Gastroesophageal sphincter (tissue), 4 donors: Measurements from ENCODE around the gene WNT3. TPM values are rescaled to one million over a fixed set of nuclear protein-coding genes. Genes with fewer than 3 reads are reported as not detected.

ENCODE experiments used
- ATAC-seq: fragments of 150-250 bp; one replicate; pipeline ENCODE4 v1.9.1; 2016; ENCODE audit warnings: mild to moderate bottlenecking, moderate library complexity
- H3K27ac ChIP-seq, 4 donors: fragments of 200-600 bp; sonication (generic) in 3 of 4; 1 replicate in 3 of 4; 2 replicates in 1 of 4; pipeline ENCODE4 v1.5.1; 2016 to 2019
- H3K27me3 ChIP-seq: fragments of 200-600 bp; sonication (generic); one replicate; pipeline ENCODE4 v1.5.1; 2019
- H3K36me3 ChIP-seq, 2 donors: fragments of 200-600 bp; sonication (generic); one replicate each; pipeline ENCODE4 v1.5.1; 2019; ENCODE audit warnings: control low read depth in 1 of 2
- H3K4me1 ChIP-seq, 3 donors: fragments of 200-600 bp; sonication (generic); 1 replicate in 2 of 3; 2 replicates in 1 of 3; pipeline ENCODE4 v1.5.1; 2016 to 2019; ENCODE audit warnings: control low read depth in 2 of 3
- H3K4me3 ChIP-seq, 2 donors: fragments of 200-600 bp; sonication (generic); one replicate each; pipeline ENCODE4 v1.5.1; 2019; ENCODE audit warnings: mild to moderate bottlenecking in 1 of 2, moderate library complexity in 1 of 2
- H3K9me3 ChIP-seq, 3 donors: fragments of 200-600 bp; sonication (generic); one replicate each; pipeline ENCODE4 v1.5.1; 2017 to 2019; ENCODE audit warnings: control low read depth in 2 of 3
- EP300 ChIP-seq: sonication (generic); formaldehyde crosslinking; IDR thresholded peaks from one replicate; pipeline ENCODE4 v1.6.1; 2017; ENCODE audit warnings: antibody characterized with exemption, mild to moderate bottlenecking
- POLR2A ChIP-seq, 2 donors: fragments of 450-650 bp; IDR thresholded peaks; one replicate each; pipeline ENCODE4 v1.6.1; 2017; ENCODE audit warnings: antibody characterized with exemption in 2 of 2, mild to moderate bottlenecking in 2 of 2, moderate library complexity in 1 of 2
- POLR2AphosphoS5 ChIP-seq: sonication (generic); formaldehyde crosslinking; IDR thresholded peaks from one replicate; pipeline ENCODE4 v1.6.1; 2017; ENCODE audit warnings: antibody characterized with exemption
- WGBS, 2 donors: methylation state at CpG; one replicate each; pipeline ENCODE4 v1.1.5; 2018; ENCODE audit warnings: low coverage in 1 of 2; 5-methylcytosine and 5-hydroxymethylcytosine counted together
- total RNA-seq, 4 donors: library from RNA; depleted of rRNA; stranded (reverse); fragments of >200 nt; gene quantifications; one replicate each; pipeline ENCODE4 v1.1.0, GENCODE V29; 2016
- TF ChIP-seq, protein P1 (sequence below), 4 experiments: fragments of 200-600 bp in 2 of 4; fragments of 450-650 bp in 2 of 4; sonication (generic) in 1 of 4; IDR thresholded peaks; one replicate each; pipeline ENCODE4 v1.5.1; 2017 to 2019; ENCODE audit warnings: antibody characterized with exemption in 4 of 4, mild to moderate bottlenecking in 2 of 4, moderate library complexity in 2 of 4

Gene WNT3
- total RNA-seq, 4 donors from 2014 or later, result 0.62 to 1.4 (median 0.99) TPM

GRCh38 chr17:46737326-46737725, 81.2 kb downstream of the WNT3 start:
- Histone ChIP-seq H3K4me1 (no peaks in the 10 kb centered on the region), H3K9me3 (no peaks in the 10 kb centered on the region), H3K36me3 (peaks cover 0 to 29% of the 10 kb centered on the region in 2 donors), H3K27me3 (no peaks in the 10 kb centered on the region), H3K27ac (no peak overlapping the region), H3K4me3 (no peak overlapping the region)
- 84 to 94% methylated on average over 3 to 4 of the region's 4 CpGs for WGBS, 2 donors
- no peak for ATAC-seq
- TF ChIP-seq, protein P1, sequence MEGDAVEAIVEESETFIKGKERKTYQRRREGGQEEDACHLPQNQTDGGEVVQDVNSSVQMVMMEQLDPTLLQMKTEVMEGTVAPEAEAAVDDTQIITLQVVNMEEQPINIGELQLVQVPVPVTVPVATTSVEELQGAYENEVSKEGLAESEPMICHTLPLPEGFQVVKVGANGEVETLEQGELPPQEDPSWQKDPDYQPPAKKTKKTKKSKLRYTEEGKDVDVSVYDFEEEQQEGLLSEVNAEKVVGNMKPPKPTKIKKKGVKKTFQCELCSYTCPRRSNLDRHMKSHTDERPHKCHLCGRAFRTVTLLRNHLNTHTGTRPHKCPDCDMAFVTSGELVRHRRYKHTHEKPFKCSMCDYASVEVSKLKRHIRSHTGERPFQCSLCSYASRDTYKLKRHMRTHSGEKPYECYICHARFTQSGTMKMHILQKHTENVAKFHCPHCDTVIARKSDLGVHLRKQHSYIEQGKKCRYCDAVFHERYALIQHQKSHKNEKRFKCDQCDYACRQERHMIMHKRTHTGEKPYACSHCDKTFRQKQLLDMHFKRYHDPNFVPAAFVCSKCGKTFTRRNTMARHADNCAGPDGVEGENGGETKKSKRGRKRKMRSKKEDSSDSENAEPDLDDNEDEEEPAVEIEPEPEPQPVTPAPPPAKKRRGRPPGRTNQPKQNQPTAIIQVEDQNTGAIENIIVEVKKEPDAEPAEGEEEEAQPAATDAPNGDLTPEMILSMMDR (IDR thresholded peaks at IDR 0.05), result no peak
- TF ChIP-seq POLR2A (IDR thresholded peaks at IDR 0.05) (no peak), POLR2AphosphoS5 (no peak), EP300 (no peak)

DNA sequence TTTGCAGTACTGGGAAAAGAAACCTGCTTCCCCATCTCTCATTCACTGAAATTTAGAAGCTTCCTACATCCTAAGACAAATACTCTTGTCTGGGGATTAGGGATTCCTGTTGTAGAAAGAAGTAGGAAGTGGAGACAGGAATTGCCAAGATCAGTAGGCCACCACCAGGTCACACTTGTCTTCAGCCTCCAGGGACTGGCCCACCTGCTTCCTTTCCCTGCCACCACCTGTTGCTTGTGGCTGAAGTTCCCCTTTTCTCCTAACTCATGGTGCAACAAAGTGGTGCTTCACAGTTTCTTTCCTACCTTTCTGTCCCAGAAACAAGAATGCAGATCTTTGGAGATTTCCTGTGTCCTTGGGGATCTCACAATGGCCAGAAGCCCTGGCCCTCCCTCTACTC, 82.4 kb downstream of the WNT3 start:
- H3K27ac ChIP-seq, result no peak overlapping the region
- no peak for ATAC-seq
- TF ChIP-seq EP300 (no peak), POLR2AphosphoS5 (no peak), POLR2A (IDR thresholded peaks at IDR 0.05) (no peak)
- TF ChIP-seq, protein P1 (IDR thresholded peaks at IDR 0.05), result no peak
- no peaks in the 10 kb centered on the region for H3K27me3 ChIP-seq
- no peaks in the 10 kb centered on the region for H3K4me1 ChIP-seq
- peaks cover 0 to 29% of the 10 kb centered on the region in 2 donors for H3K36me3 ChIP-seq
- H3K4me3 ChIP-seq, result no peak overlapping the region
- H3K9me3 ChIP-seq, result no peaks in the 10 kb centered on the region

DNA sequence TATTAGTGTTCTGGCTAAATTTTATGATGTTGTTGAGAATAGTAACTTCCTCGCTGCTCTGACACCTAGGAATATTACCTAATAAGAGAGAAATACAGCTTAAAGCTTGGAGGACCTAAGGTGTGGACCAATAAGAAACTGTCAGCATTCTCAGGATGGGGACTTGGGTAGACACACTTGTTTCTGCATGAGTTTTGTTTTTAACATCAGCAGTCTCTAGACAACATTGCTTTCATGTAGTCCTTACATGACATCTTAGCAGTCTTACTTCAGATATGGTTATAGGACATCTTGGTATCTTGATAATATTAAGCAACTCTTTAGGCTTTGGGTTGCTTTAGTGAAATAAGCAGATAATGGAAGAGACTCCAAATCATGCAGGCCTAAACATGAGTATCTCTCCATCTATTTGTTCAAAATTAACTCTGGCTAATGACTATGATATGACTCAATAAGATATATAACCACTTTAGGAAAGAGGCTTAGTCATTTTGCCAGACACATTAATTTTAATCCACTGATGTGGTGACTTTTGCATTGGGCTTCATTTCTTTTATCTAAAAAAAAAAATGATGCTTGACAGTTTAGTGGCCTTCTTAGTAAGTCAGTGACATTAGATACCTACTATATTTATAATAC, 84.5 kb downstream of the WNT3 start:
- Histone ChIP-seq H3K4me3 (no peak overlapping the region), H3K27me3 (no peaks in the 10 kb centered on the region), H3K4me1 (no peaks in the 10 kb centered on the region), H3K9me3 (no peaks in the 10 kb centered on the region), H3K36me3 (peaks cover 0 to 34% of the 10 kb centered on the region in 2 donors), H3K27ac (no peak overlapping the region)
- WGBS, 2 donors, result 89 to 100% methylated on average over 1 of the region's 1 CpG
- ATAC-seq, result no peak
- TF ChIP-seq EP300 (no peak), POLR2A (IDR thresholded peaks at IDR 0.05) (no peak), POLR2AphosphoS5 (no peak)
- TF ChIP-seq, protein P1 (IDR thresholded peaks at IDR 0.05), result no peak

DNA sequence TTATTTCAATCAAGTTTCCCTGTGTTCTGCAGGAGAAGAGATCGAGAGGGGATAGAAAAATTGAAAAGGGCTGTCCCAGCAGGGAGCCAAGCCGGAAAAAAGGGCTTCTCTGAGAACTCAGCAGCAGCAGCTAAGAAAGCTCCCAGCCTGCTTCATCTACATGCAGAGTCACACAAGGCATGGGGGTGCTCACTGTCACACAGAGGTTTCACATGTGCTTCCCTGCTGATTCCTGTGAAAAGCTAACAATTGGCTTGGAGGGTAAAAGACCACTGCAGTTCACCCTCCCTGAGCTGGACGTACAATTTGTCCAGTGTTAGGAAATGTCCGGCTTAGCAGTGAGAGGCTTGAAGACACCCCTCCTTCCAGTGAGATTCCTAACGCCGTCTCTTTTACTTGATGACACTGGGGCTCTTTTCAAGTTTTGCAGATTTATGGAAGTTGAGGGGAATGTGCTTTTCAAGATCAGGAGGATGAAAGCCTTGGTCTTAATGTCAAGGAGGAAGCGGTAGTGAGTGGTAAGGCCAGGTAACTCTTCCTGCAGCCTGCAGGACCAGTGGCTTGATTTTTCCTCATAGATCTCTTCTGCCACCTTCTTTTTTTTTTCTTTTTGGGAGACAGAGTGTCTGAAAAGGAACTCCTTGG, 85.6 kb downstream of the WNT3 start:
- no peaks in the 10 kb centered on the region for H3K4me1 ChIP-seq
- 72 to 77% methylated on average over 6 to 7 of the region's 7 CpGs for WGBS, 2 donors
- ATAC-seq, result no peak
- H3K36me3 ChIP-seq, result peaks cover 0 to 37% of the 10 kb centered on the region in 2 donors
- H3K4me3 ChIP-seq, result no peak overlapping the region
- no peak overlapping the region for H3K27ac ChIP-seq
- H3K27me3 ChIP-seq, result no peaks in the 10 kb centered on the region
- TF ChIP-seq POLR2A (IDR thresholded peaks at IDR 0.05) (no peak), POLR2AphosphoS5 (no peak), EP300 (no peak)
- TF ChIP-seq, protein P1 (IDR thresholded peaks at IDR 0.05), result no peak
- H3K9me3 ChIP-seq, result no peaks in the 10 kb centered on the region

DNA sequence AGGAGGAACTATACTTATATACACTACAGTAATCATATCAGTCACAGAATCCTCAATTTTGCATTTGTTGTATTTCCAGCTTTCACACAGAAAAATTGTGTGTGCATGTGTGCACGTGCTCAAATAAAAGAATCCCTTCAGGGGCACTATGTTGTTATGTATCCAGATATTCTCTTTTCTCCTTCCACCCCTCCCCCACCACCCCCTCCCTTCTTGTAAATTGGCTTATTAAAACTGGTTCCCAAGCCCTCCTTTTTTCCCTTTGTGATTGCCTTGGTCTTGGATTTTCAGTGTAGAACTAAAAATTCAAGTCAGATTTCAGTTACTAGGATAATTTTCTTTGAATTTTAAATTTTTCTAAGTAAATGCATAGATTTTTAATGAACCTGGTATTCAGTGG, 86.3 kb downstream of the WNT3 start:
- H3K4me1 ChIP-seq, result no peaks in the 10 kb centered on the region
- no peak overlapping the region for H3K4me3 ChIP-seq
- H3K36me3 ChIP-seq, result peaks cover 0 to 45% of the 10 kb centered on the region in 2 donors
- ATAC-seq, result no peak
- H3K27me3 ChIP-seq, result no peaks in the 10 kb centered on the region
- WGBS, 2 donors, result 79 to 86% methylated on average over 1 of the region's 1 CpG
- no peaks in the 10 kb centered on the region for H3K9me3 ChIP-seq
- TF ChIP-seq POLR2A (IDR thresholded peaks at IDR 0.05) (no peak), EP300 (no peak), POLR2AphosphoS5 (no peak)
- TF ChIP-seq, protein P1 (IDR thresholded peaks at IDR 0.05), result no peak
- H3K27ac ChIP-seq, result no peak overlapping the region
